Activated naive CD8-positive, alpha-beta T cell treated with anti-CD3 and anti-CD28 coated beads, Interleukin-2, amount 10 ng/mL, durations not matched to agents 7 days and 5 days (primary cell): ENCODE measurements around the gene NRXN2. TPM values are rescaled to one million over a fixed set of nuclear protein-coding genes. Genes with fewer than 3 reads are reported as not detected.

Source experiments
- ATAC-seq: fragments of 150-1000 bp; cut with Tn5 transposase; one replicate; pipeline ENCODE4 v1.10.0; 2021; ENCODE audit warnings: low read depth, moderate library complexity
- POLR2A ChIA-PET: fragments of 350-600 bp; sonication (Branson Sonifier 250); formaldehyde crosslinking; loops from one replicate; lab custom pipeline; 2021; ENCODE audit warnings: antibody characterized with exemption; lab: Charles Lee
- DNase-seq: peaks from one replicate; pipeline ENCODE4 v3.0.0; 2021
- H3K27ac Mint-ChIP-seq: one replicate; pipeline ENCODE4 v1.8.0; 2022; ENCODE audit warnings: mild to moderate bottlenecking, mixed read lengths
- H3K27me3 Mint-ChIP-seq: one replicate; pipeline ENCODE4 v1.8.0; 2022; ENCODE audit warnings: mild to moderate bottlenecking, moderate library complexity, mixed read lengths
- H3K36me3 Mint-ChIP-seq: one replicate; pipeline ENCODE4 v1.8.0; 2021; ENCODE audit warnings: mild to moderate bottlenecking, mixed read lengths
- H3K4me1 Mint-ChIP-seq: one replicate; pipeline ENCODE4 v1.8.0; 2021; ENCODE audit warnings: mixed read lengths
- H3K4me3 Mint-ChIP-seq: one replicate; pipeline ENCODE4 v1.8.0; 2022; ENCODE audit warnings: mild to moderate bottlenecking, moderate library complexity, mixed read lengths
- H3K9me3 Mint-ChIP-seq: one replicate; pipeline ENCODE4 v1.8.0; 2021; ENCODE audit warnings: mixed read lengths
- total RNA-seq, 2 experiments: library from RNA; stranded (reverse); gene quantifications; one replicate each; pipeline ENCODE4 v1.2.3, GENCODE V29; 2021

Gene NRXN2
- total RNA-seq, 2 experiments from 2014 or later: 0.36 TPM; not detected in 1

DNA sequence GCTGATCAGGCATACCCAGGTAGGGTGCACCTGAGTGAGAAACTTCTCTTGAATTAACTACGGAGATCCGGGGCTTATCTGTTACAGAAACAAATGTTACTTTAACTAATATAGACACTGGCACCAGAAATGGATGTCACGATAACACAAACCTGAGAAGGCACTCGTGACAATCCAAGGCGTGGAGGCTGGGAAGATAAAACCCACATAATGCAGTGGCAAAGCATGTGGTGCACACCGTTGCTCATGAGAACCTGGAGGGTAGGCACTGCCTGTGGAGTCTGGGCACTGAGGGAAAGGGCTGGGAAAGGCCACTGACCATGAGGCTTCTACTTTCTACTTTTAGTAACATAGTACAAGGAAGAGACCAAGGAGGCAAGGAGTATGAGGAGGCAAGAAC lies 109.3 kb downstream of the NRXN2 start:
- peaks cover 9% of the 10 kb centered on the region for H3K27me3 Mint-ChIP-seq
- H3K36me3 Mint-ChIP-seq: no peaks in the 10 kb centered on the region
- H3K9me3 Mint-ChIP-seq: no peaks in the 10 kb centered on the region
- peaks cover 45% of the 10 kb centered on the region for H3K4me1 Mint-ChIP-seq
- DNase-seq: no peak
- H3K4me3 Mint-ChIP-seq: no peak overlapping the region
- no peak overlapping the region for H3K27ac Mint-ChIP-seq
- POLR2A ChIA-PET: no interaction called here
- no peak for ATAC-seq

DNA sequence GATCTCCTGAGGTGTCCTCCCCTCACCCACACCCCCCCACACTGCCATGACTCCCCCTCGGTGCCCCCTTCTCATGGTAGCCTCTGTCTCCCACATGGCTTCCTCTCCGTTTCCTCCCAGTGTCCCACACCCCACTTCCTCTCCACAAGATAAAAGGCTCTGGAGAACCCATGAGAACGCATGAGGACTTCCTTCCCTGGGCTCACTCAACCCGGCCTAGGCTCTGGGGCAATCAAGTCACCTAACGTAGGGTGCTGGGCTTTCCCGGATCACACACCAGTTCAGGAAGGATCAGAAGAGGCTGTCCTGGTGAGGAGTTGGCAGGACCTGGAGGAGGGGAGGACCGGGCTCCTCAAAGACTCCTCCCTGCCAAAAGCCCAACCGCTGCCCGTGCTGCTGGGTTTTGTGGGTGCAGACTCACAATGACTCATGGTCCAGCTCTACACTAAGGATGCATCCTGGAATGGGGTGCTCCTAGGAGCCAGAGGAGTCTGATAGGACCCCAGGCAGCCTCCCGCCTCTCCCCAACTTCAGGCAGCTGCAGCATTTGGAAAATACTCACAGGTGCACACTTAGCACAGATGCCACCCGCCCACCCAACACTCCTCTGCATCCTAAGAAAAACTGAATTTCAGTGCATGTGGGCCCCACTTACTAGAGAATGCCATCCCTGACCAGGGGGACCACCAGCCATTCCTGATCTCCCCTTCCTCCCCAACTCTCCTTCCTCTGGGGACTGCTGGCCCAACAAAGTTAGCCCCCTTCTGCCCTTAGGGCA lies 110.9 kb downstream of the NRXN2 start:
- Mint-ChIP-seq H3K27me3 (peaks cover 7% of the 10 kb centered on the region), H3K4me1 (peaks cover 45% of the 10 kb centered on the region), H3K4me3 (peak overlapping the region; percentile 59), H3K36me3 (no peaks in the 10 kb centered on the region), H3K27ac (peak overlapping the region; percentile 77), H3K9me3 (no peaks in the 10 kb centered on the region)
- ATAC-seq (peak; percentile 14), DNase-seq (peak; percentile 49)
- POLR2A ChIA-PET: interaction anchor here (1.7 kb wide), 1 partner anchor 9 kb away, joined by 5 read pairs; no protein-coding TSS in a partner anchor

DNA sequence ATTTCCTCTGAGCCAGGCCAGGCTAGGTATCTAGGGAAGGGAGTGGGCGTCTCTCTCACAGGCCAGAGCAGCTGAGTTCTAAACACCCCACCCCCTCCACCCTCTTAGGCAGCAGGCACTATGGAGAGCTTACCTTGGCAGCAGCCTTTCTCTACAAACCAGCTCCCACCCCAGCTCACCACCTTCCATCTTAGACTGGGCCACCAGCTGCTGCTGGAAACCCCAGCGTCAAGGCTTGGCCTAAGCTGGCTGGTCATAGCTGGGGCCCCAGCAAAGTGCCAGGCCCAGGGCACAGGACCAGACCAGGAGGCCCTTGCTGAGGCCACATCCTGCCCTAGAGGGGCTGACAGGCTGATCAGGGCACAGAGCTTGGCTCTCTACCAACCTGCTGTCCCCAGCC lies 111.8 kb downstream of the NRXN2 start:
- ATAC-seq (no peak), DNase-seq (no peak)
- peaks cover 45% of the 10 kb centered on the region for H3K4me1 Mint-ChIP-seq
- peaks cover 7% of the 10 kb centered on the region for H3K27me3 Mint-ChIP-seq
- H3K9me3 Mint-ChIP-seq: no peaks in the 10 kb centered on the region
- no peak overlapping the region for H3K4me3 Mint-ChIP-seq
- peak overlapping the region; percentile 77 for H3K27ac Mint-ChIP-seq
- POLR2A ChIA-PET: interaction anchor here (0.6 to 1.7 kb wide), 2 partner anchors 10 to 150 kb away, joined by 4 to 5 read pairs; no protein-coding TSS in a partner anchor
- H3K36me3 Mint-ChIP-seq: no peaks in the 10 kb centered on the region

DNA sequence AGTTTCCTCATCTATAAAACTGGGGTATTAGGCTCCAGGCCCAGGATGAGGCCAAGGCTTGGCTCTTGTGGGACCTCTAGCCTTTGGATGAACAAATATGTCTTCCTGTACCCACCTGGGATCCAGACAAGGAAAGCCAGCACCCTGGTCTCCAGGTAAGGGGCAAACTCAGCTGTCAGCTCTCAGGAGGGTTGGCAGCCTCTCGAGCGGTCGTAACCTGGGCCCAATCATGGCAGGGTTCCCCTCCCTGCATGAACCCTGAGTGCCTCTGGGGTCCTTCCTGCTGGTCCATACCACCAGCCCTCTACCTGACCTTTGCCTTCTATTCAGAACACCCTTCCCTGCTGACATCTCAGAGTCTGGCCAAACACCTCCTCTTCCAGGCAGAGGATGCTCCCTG lies 112.4 kb downstream of the NRXN2 start:
- ATAC-seq (no peak), DNase-seq (no peak)
- Mint-ChIP-seq H3K4me1 (peaks cover 42% of the 10 kb centered on the region), H3K9me3 (no peaks in the 10 kb centered on the region), H3K4me3 (no peak overlapping the region), H3K27ac (peak overlapping the region; percentile 77), H3K27me3 (peaks cover 7% of the 10 kb centered on the region), H3K36me3 (no peaks in the 10 kb centered on the region)
- POLR2A ChIA-PET: interaction anchor here (0.6 to 1.7 kb wide), 2 partner anchors 10 to 150 kb away, joined by 4 to 5 read pairs; no protein-coding TSS in a partner anchor

DNA sequence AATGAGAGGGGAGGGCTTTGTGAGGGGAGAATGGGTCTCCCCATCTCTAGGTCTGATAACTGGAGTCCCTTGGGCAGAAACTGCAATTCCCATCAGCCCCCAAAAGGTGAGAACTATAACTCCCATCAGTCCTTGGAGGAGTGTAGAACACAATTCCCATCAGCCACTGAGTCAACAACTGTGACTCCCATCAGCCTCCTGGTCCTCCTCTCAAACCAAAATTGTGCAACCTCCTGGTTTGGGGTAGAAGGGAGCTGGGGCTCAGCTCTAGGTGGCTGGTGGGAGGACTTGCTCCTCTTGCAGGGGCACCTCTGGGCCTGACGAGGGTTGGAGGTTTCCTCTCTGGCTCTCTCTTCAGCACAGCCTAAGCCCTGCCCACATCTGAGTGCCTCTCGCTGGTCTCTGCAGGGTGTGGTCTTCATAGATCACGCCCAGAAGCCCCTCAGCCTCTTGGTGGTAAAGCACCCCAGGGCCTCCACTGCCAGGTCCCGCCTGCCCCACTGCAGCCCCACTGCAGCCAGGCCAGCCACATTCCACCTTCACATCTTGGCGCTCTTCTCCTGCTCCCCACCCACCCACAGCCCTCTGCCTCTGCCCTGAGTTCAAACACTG lies 113.5 kb downstream of the NRXN2 start:
- POLR2A ChIA-PET: no interaction called here
- H3K9me3 Mint-ChIP-seq: no peaks in the 10 kb centered on the region
- ATAC-seq: peak; percentile 33
- peaks cover 11% of the 10 kb centered on the region for H3K27me3 Mint-ChIP-seq
- H3K4me1 Mint-ChIP-seq: peaks cover 34% of the 10 kb centered on the region
- no peak for DNase-seq
- peak overlapping the region; percentile 54 for H3K27ac Mint-ChIP-seq
- H3K36me3 Mint-ChIP-seq: no peaks in the 10 kb centered on the region
- no peak overlapping the region for H3K4me3 Mint-ChIP-seq

DNA sequence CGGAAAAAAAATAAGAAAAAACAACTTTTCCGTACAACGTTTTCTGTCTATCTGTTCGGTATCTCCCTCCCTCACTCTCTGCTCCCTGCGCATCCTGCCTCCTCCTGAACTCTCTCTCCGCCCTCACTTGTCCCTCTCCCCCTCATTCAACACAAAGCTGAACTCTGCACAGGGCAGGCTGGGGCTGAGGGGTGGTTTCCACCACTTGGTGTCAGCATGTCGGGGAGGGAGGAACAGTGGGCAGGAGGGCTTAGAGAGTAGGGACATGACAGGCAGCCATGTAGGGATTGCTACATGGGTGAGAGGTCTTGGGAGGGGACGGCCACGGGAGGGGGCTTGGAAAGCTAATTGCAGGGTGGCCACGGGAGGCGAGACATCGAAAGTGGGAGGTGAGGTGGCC lies 114.4 kb downstream of the NRXN2 start:
- Mint-ChIP-seq H3K4me1 (peaks cover 32% of the 10 kb centered on the region), H3K9me3 (no peaks in the 10 kb centered on the region), H3K27ac (no peak overlapping the region), H3K36me3 (no peaks in the 10 kb centered on the region), H3K4me3 (no peak overlapping the region), H3K27me3 (peaks cover 6% of the 10 kb centered on the region)
- POLR2A ChIA-PET: no interaction called here
- DNase-seq (no peak), ATAC-seq (no peak)

DNA sequence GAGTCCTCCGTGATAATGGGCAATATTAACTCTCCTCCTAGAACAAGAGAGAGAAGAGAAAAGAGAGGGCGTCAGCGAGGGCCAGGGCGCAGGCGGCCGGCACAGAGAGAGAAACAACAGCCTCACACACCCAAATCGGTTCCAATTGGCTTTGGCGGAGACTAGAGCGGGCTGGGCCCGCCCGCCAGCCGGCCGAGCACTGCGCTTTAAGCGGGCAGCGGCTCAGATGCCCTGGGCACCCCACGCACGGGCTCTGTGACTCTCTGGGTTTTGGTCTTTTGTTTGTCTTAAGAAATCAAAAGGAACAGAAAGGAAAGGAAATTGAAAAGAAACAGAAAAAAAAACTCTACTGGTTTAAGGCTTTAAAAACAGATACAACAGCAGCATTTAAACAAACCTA lies 115.0 kb downstream of the NRXN2 start:
- POLR2A ChIA-PET: no interaction called here
- H3K9me3 Mint-ChIP-seq: no peaks in the 10 kb centered on the region
- no peak overlapping the region for H3K4me3 Mint-ChIP-seq
- DNase-seq (no peak), ATAC-seq (no peak)
- peaks cover 4% of the 10 kb centered on the region for H3K27me3 Mint-ChIP-seq
- H3K36me3 Mint-ChIP-seq: no peaks in the 10 kb centered on the region
- peaks cover 32% of the 10 kb centered on the region for H3K4me1 Mint-ChIP-seq
- H3K27ac Mint-ChIP-seq: no peak overlapping the region

DNA sequence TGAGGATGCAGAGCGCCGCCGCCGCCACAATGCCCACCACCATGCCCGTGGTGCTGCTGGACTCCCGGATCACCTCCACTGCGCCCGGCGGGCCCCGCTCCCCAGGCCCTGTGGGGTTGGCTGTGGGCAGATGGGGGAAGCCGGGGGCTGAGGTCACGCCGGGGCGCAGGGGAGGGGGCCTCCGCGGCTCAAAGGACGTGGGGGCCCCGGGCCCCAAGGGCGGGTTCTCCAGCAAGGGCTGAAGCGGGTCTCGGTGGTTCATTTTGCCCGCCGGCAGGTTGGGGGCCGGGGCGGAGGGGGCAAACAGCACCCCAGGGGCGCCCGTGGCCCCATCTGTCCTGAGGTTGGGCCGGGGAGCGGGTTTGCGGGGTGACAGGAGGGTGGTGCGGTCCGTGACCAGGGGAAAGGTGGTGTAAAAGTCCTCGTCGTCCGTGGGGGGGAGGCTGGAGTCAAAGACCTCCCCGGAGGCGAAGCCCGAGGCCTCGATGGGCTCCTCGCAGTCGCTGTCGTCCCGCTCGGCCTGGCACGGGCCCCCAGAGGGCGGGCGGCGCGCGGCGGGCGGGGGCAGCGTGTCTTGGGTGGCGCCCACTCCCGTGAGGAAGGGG lies 115.5 kb downstream of the NRXN2 start:
- no peaks in the 10 kb centered on the region for H3K9me3 Mint-ChIP-seq
- POLR2A ChIA-PET: no interaction called here

DNA sequence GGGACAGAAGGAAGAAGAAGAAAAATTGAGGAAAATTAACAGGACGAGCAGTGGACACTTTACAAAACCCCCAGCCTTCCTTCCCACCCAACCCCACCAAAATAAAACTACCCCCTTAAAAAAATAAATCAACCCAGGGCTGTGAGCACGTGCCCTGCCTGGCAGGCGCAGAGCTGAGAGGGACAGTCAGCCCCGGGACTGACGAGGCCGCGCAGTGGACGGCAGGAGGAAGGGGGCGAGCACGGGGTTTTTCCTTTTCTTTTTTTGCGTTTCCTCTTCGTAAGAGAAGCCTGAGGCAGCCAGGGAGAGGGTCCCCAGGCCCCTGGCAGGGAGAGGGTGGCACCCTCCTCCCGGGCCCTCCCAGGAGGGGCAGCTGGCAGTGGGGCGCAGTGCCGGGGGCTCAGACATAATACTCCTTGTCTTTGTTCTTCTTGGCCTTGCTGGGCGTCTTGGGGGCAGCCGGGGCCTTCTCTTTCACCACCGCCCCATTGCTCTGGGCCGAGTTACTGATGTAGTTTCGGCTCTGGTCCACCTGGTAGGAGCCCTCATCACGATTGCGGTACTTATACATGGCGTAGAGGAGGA lies 116.1 kb downstream of the NRXN2 start:
- POLR2A ChIA-PET: no interaction called here
- DNase-seq (no peak), ATAC-seq (no peak)
- Mint-ChIP-seq H3K27me3 (peaks cover 4% of the 10 kb centered on the region), H3K36me3 (no peaks in the 10 kb centered on the region), H3K27ac (no peak overlapping the region), H3K4me3 (no peak overlapping the region), H3K4me1 (peaks cover 23% of the 10 kb centered on the region), H3K9me3 (no peaks in the 10 kb centered on the region)

More for the DNA sequence above, 115.5 kb downstream of the NRXN2 start:
- Mint-ChIP-seq H3K27me3 (peaks cover 4% of the 10 kb centered on the region), H3K4me1 (peaks cover 29% of the 10 kb centered on the region), H3K27ac (no peak overlapping the region), H3K36me3 (no peaks in the 10 kb centered on the region), H3K4me3 (no peak overlapping the region)
- ATAC-seq: no peak
- no peak for DNase-seq

DNA sequence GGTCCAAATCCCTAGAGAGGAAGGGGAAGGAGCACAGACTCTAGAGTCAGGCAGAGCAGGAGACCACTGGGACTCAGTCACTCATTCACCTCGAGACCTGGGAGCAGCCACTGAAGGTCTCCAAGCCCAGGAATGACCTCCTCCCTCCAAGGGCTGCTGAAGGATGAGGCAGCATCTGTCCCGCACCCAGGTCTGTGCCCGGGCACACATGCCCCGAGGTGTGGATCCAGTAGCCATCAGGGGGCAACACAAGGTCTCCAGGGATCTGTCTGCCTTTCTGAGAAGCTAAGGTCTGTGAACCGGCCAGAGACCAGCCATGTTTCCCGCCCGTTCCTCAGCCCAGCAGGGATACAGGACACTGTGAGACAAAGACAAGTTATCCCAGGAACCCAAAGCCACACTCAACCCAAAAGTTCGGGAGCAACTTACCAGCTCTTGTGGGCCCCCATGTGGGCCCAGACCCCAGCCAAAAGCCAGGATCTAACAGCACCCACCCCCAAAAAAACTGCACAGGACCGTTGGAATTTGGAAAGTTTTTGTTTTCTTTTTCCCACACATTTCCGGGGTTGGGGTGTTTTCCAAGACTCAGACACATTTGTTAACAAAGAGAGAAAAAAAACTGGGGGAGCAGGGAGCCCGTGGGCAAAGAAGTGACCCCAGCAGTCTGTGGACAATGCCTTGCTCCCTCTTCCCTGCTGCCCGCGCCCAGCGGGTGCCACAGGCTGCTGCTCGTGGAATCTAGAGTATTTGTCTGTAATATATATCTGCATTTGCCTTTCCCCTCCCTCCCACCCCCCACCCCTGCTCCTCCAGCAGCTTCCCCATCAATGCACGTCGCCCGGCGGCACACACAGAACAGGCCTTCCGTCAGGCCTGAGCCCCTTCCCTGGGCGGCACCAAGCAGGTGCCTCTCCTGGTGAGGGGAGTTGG lies 117.1 kb downstream of the NRXN2 start:
- peak overlapping the region; percentile 20 for H3K27ac Mint-ChIP-seq
- peaks cover 4% of the 10 kb centered on the region for H3K27me3 Mint-ChIP-seq
- H3K36me3 Mint-ChIP-seq: no peaks in the 10 kb centered on the region

DNA sequence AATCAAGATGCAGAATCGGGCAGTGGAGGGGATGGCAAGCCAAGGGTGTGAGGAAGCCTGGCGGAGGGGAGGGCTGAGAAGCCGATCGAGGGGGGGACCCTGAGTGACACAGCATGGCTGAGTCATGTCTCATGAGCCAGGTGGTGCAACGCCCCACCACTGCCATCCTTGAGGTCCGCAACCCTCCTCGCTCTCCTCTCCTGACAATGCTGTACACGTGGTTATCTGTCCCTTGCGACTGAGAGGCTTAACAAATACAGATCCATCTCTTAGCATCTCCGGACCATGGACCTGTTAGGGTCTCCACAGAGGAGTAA lies 117.8 kb downstream of the NRXN2 start:
- Mint-ChIP-seq H3K27ac (peak overlapping the region; percentile 20), H3K36me3 (no peaks in the 10 kb centered on the region), H3K4me3 (no peak overlapping the region), H3K27me3 (peaks cover 4% of the 10 kb centered on the region), H3K9me3 (no peaks in the 10 kb centered on the region), H3K4me1 (peaks cover 9% of the 10 kb centered on the region)
- POLR2A ChIA-PET: no interaction called here
- ATAC-seq (no peak), DNase-seq (no peak)

More for the DNA sequence above, 117.1 kb downstream of the NRXN2 start:
- Mint-ChIP-seq H3K4me1 (peaks cover 14% of the 10 kb centered on the region), H3K4me3 (no peak overlapping the region), H3K9me3 (no peaks in the 10 kb centered on the region)
- ATAC-seq: no peak
- POLR2A ChIA-PET: no interaction called here
- DNase-seq: no peak

DNA sequence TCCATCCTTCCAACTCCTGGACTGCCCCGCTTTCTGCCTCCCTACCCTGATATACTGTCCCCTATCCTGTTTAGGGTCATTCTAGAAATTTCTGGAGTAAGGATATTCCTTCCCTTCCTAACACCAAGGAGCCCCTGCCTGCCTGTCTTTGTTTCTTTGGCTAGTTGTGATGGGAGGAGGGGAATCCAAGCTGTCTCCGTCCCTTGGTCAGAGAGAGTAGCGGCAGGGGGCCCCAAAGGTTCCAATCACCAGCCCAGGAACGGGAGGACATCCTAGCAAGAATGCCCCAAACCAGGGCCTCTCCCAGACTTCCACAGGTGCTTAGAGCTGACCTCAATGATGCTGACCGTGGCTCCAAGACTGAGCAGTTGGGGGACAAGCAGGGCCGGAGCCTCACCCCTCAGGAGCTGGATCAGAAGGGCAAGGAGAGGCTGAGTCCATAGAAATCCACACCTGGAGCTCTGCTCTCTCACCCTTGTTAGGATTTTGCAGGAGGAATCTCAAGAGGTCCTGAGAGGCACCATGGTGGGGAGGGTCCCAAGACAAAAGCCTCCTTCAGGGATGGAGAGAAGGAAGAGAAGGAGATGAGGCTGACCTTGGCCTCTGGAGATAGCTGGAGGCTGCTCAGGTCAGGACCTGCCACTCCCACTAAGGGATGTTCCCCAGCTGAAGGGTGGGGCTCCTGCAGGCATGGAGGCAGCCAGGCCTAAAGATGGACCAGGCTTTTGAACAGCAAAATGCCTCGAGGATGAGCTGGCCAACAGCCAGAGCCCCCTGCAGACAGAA lies 118.3 kb downstream of the NRXN2 start:
- no peak overlapping the region for H3K27ac Mint-ChIP-seq
- no peak overlapping the region for H3K4me3 Mint-ChIP-seq
- H3K27me3 Mint-ChIP-seq: peaks cover 4% of the 10 kb centered on the region
- H3K36me3 Mint-ChIP-seq: no peaks in the 10 kb centered on the region
- POLR2A ChIA-PET: no interaction called here
- peaks cover 3% of the 10 kb centered on the region for H3K4me1 Mint-ChIP-seq
- no peaks in the 10 kb centered on the region for H3K9me3 Mint-ChIP-seq
- no peak for DNase-seq
- no peak for ATAC-seq
